Astrocyte of the hippocampus (primary cell): ENCODE data around the gene CREB5.

ENCODE experiments used
- DNase-seq: peaks from one replicate; pipeline ENCODE4 v3.0.0; 2011; ENCODE audit warnings: low read depth, low spot score

The CREB5 gene

DNA sequence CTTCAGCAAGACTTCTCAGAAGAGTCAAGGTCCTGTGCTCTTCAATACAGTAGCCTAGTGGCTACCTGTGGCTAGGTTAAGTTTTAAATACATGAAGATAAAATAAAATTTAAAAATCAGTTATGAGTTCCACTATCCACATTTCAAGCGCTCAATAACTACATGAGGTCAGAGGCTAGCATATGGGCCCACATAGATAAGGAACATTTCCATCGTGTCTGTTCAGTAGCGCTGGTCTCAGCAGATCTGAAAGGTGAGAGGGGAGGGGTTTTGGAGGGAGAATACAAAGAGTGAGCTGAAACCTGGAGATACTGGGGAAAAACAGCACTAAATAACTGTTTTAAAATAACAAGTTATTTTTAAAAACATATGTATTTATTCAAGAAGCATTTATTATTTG is 326.8 kb downstream of the CREB5 start:
- DNase-seq: no peak

GRCh38 chr7:28739826-28740225 is 327.5 kb downstream of the CREB5 start:
- peak; percentile 27 for DNase-seq

GRCh38 chr7:28744951-28745350 is 332.6 kb downstream of the CREB5 start:
- no peak for DNase-seq

DNA sequence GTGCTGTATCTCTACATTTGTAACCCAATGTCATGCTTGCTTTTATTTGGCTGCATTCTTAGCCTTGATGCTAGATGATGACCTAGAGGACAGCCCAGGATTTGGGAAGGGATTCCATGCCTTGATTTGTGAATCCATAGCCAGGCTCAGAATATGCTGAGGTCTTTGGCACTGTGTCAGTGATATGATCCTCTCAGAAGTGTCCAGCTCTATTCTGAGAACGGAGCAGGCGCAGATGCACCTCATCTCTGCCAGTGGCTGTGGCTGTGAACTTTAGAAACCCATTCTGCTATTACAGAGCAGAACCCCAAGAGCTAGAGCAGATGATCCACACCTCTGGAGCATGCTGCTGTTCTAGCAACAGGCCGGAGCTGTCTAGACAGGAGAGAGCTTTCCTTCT is 333.0 kb downstream of the CREB5 start:
- no peak for DNase-seq

DNA sequence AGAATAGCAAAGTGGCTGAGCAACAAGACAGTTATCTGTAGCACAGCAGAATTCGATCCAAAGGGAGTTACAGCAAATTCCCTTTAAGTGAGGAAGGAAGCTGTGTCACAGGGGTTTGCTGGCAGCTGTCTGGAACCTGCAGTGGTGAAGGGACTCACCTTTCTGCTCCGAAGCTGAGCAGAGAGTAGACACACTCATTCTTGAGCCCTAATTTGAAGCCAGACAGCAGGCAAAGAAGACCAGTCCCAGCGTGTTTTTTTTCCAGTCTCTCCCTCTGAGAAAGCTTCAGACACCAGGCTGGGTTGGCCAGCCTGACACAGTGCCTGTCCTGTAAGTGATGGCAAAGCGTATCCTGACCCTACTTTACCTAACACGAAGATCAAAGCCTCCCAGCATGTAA is 335.1 kb downstream of the CREB5 start:
- DNase-seq: no peak

DNA sequence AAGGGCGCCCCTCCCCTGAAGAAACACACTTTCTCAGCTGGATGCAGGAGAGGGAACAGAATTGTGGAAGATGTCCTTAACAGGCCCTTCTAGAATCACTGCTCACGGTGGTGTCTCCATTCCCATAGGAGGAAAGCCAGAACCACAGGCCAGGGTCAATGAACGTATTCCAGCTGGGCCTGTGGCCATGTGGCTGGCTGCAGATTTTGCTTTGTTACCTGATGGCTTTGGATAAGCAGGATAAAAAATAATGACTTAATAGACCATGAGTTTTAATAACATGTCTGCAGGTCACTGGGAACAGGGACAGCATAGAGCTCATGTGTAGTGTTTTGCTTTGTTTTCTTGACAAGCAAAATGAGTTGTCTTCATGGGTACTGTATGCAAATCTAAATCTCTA is 335.5 kb downstream of the CREB5 start:
- DNase-seq: no peak

DNA sequence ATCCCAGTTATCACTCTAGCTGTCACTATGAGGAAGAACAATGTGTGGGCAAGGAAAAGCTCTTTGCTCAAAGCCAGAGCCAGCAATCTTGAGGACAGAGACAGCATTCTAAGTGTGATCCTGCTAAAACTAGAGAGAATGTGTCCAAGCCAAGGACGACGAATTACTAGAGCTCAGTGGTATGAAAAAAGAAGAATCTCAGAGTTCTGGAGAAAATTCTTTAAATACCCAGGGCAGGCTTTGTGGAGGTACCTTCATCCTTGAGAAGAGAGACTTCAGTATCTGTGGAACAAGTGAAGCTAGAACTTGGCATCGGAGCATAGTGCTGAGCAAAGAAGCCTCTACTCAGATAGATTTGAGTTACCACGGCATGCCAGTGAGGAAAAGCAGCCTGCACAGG is 336.0 kb downstream of the CREB5 start:
- no peak for DNase-seq

DNA sequence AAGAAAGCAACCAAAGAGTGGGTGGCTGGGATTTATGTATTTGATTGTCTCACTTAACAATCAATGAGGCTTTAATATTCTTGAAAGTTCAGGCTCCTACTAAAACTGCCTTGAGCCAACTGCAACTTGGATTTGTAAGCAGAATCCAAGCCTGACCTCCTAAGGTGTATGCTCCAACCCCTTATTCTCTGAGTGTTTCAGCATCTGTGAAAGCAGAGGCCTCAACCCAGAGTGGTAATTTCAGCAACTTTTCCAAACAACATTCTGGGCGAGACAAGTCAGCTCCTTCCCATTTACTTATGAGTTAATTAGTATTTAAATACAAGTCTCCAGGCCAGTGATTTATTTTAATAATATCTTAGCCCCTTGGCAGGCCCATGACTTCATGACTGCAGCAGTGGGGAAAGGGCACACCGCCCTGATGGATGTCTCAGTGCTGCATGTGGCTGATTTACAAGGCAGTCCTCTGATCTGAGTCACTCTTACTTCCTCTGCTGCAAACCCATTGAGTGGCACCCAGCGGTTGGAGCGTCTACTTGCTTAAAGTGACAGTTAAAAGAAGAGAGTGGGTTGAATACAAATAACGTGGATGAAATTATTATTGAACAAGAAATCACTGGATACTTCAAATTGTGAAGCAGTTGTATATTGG is 336.7 kb downstream of the CREB5 start:
- no peak for DNase-seq

DNA sequence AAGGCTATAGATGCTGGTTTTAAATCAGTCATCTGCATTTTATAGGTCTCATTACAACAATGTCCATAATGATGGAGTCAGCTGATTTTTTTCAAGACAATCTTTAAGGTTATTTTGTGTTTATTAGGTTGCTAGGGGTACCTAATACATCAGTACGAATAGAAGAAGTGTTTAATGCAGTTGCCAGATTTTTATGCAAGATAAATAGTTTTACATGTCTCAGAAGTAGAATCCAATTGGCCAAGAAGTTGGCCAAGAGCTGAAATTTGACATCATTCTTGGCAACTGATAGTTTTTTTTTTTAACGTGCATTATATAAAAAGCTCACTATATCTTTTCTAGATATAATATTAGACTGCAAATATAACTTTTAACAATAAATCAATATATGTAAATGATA is 337.3 kb downstream of the CREB5 start:
- DNase-seq: no peak

GRCh38 chr7:28750981-28751380 is 338.7 kb downstream of the CREB5 start:
- DNase-seq: no peak

GRCh38 chr7:28753613-28754012 is 341.3 kb downstream of the CREB5 start:
- DNase-seq: no peak

DNA sequence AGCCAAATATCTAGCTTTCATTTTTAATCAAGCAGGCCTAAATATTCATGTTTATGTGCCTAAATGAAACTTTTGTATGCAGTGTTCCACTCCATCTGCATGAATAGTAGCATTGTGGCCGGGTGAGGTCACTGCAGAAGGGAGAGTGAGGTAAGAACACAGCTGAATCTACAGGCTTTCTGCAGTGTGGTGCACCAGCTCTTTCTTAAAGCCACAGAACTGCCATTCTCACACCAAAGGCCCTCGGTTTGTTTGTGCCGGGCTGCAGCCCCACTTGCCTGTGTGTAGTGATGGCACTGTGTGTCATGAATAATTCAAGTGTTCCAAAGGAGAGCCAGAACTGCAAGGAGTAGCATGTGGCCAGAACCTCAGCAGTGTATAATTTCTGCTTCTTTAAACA is 341.7 kb downstream of the CREB5 start:
- peak; percentile 82 for DNase-seq

DNA sequence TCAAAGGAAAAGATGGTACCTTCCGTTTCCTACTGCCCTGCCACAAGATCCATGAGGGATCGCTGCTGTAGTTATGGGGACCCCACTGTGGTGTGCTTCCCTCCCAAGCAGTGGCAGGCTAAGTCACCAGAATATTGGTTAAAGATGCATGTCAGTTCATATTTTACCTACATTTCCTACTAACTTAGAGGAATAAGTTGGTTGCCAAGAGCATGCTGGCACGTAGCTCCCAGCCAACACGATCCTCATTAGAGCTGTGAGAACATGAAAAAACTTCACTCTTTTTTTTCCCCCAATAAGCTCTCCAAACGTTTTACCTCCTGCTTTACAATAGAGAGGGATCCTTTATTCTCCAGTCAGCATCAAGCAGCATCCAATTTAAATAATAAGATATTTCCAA is 342.1 kb downstream of the CREB5 start:
- DNase-seq: no peak

DNA sequence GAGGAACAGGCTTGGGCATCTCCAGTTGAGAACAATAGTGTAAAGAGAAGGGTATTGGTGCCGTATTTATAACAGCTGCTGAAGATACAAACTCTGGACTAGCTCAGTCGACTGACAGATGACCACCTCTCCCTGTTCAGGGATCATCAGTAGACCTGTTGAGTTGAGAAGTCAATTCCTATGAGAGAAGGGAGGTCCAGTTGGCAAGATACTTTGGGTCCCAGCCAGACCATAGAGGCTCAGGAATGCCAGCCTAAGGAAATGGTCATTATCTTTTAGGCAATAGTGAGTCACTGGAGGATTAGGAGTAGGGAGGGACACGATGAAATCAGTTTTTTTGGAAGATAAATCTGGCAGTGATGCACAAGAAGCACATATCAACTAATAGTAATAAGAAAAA is 342.9 kb downstream of the CREB5 start:
- DNase-seq: peak; percentile 53

DNA sequence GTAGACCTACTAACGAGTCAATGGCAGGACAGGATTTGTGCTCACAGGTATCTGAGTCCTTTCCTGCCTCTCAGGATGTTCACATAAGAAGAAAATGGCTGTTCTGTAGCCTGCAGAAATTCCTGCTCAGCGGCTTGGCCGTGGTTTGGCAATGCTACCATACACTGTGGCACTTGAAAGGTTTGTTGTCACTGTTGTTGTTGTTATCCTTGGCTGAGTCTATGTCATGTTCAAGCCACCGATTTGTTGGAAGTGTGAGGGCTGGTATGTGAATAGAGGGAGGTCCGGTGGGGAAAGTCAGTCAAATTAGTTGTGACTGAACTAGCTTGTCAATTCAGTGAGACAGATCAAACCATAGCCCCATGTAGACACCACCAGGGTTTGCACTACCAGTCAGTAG is 345.9 kb downstream of the CREB5 start:
- DNase-seq: peak; percentile 80

DNA sequence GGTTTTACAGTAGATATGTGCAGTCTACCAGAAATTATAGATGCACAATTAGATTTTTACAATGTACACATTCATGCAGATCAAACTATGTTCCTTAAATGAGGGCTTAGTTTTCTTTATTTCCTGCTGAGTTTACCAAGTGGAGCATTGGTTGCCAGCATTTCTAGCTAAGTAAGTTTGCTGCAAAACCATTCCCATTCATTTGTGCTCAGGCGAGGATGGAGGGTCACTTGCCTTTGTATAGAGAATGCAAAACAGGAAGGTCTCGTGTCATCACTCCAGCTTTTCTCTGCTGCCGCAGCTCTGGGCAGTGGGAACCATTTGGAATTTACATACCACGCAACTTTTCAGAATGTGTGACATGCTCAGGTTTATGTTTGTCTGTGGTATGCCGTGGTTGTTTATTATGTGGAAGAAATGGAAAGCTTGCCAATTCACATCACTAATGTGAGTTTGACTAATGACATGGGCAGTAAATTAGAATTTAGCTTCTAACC is 347.2 kb downstream of the CREB5 start:
- peak; percentile 92 for DNase-seq

GRCh38 chr7:28761505-28761904 is 349.2 kb downstream of the CREB5 start:
- no peak for DNase-seq

GRCh38 chr7:28762651-28763050 is 350.3 kb downstream of the CREB5 start:
- DNase-seq: no peak

DNA sequence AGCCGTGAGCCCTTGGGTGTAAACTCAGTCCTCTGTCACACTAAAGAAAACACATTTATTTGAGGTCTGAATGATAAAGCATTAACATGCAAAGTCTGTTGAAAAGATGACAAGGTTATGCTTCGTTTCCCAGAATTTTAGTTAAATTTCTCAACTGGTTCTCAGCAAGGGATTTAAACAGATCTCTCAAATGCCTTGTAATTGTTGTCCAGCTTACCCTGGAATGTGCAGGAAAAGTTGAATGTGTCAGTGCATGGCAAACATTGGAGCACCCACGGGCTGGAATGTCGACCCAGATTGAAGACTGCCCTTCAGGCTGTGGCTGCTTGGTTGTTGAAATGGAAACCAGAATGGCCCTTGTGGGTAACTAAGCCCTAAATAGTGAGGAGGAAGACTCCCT is 354.0 kb downstream of the CREB5 start:
- no peak for DNase-seq

DNA sequence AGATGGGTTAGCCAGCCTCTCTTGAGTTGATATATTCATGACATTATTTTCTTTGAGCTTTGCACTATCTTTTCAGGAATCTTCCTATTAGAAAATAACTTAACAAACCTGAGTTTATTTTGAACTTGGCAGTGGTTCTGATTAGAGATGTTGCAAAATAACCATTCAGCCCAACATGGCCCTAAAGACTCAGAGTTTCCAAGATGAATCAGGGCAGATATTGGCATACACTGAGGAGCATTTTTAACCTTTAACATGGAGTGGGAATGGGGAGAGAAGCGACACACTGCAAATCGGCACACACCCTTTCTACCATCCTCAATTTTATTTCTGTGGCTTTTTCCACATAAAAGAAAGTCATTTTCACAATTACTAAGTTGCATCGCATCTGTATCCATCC is 355.0 kb downstream of the CREB5 start:
- no peak for DNase-seq

DNA sequence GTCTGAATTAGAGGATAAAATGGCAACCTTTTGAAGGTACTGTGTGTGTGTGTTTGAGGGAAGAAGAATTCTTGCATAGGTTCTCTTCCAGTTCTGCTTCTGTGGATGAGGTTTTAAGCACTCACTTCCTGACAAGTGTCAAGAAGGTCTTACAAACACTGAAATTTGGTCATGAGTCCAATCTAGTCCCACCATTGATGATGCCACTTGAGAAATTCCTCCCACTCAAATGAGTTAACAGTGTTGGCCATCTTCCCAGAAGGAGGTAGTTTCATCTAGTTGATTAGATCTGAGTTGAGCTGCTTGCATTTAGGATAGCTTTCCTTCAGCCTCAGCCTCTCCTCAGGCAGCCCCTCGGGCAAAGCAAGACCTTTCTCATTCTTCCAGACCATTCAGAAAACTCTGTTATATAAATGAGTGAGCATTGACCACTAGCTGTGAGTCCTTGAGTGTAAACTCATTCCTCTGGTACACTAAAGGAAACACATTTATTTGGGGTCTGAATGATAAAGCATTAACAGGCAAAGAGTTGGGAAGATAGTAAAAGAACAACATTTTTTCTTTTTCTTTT is 356.3 kb downstream of the CREB5 start:
- peak; percentile 70 for DNase-seq

GRCh38 chr7:28771906-28772622 is 359.7 kb downstream of the CREB5 start:
- DNase-seq: no peak
